PC-9 (cell line): ENCODE data around the gene ZNF90.

ENCODE experiments used
- CTCF ChIP-seq: fragments of 200-600 bp; sonication (generic); conservative IDR thresholded peaks from 2 replicates; pipeline ENCODE4 v1.6.1; 2017; ENCODE audit warnings: mixed run types, antibody characterized with exemption, mild to moderate bottlenecking, moderate library complexity
- EZH2 ChIP-seq: fragments of 200-600 bp; sonication (generic); IDR thresholded peaks from 2 replicates; pipeline ENCODE4 v1.8.0; 2017; ENCODE audit warnings: antibody characterized with exemption, low read depth

GRCh38 chr19:20107301-20107700, 29.5 kb downstream of the ZNF90 start:
- no peak for TF ChIP-seq CTCF
- TF ChIP-seq EZH2, result no peak
